ENCODE results near the gene TAGLN2.

Gene TAGLN2

GRCh38 chr1:159924791-159925718 lies at the start of gene TAGLN2:
TAGLN2 (minus strand) TSS chr1:159925507; CDS start chr1:159920509, 4,998 bp downstream.
- peak; percentile 88 for DNase-seq

- no peak for DNase-seq
These were observed 49.2 kb upstream of the TAGLN2 start for GRCh38 chr1:159974350-159974965.

DNA sequence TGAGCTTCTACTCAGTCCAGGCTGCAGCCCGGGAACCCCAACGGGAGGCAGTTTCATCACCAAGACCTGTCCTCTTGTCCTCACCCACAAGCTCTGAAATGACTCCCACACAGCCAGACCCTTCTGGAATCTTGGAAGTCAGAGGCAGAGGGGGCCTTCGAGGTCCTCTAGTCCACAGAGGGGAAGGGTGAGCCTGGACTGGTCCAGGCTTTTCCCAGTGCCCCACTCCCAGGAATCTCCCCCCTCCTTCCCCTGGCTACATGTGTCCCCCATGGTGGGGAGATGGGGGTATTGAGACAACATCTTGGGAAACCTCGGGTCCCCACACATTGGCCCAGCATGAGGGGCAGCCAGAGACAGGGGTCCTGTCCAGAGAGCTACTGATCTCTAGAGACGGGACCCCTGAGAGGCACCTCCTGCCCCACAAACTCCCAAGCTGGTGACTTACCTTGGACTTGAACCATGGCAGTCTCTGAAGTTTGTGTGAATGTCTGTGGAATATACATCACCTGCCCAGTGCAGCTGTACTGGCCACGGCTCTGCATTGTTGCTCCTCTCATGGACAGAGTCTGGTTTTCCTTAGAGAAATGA lies 48.1 kb upstream of the TAGLN2 start:
- no peak for DNase-seq

GRCh38 chr1:159972443-159973205 lies 47.3 kb upstream of the TAGLN2 start:
- no peak for DNase-seq

DNA sequence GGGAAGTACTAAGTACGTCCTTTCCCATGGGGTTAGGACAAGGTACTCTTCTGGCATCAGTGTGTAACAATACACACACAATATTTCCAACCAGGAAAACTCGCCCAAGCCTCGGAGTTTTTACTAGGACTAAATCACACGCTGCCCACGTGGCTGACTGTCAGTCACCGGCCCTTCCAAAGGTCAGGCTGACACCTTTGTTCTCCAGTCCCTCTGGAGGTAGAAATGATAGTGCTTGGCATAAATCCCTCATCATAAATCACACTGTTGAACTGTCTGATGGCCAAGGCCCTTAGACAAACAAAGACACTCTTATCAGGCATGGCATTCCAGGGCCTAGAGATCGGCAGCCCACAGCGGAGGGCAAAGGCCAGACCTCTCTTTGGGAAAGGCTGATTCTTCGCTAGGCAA lies 45.6 kb upstream of the TAGLN2 start:
- no peak for DNase-seq

GRCh38 chr1:159968901-159969300 lies 43.6 kb upstream of the TAGLN2 start:
- DNase-seq = no peak

GRCh38 chr1:159965263-159965662 lies 40.0 kb upstream of the TAGLN2 start:
- no peak for DNase-seq

DNA sequence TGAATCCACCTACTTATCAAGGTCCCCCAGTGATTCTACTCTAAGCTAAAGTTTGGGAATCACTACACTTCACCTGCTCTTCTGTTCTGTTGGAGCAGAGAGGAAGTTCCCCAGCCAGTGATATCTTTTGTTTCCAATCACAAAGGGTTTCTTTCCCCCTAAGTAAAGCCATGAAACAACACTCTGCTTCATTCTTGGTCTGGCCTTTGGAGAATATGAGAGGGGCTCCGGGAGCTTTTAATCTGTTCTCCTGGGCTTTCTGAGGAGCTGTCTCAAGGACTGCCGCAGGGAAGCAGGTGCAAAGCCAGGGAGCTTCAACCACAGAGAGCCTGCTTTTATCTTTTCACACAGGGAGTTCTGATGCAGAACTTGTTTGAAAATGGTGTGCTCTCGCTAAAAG lies 38.8 kb upstream of the TAGLN2 start:
- DNase-seq = no peak

DNA sequence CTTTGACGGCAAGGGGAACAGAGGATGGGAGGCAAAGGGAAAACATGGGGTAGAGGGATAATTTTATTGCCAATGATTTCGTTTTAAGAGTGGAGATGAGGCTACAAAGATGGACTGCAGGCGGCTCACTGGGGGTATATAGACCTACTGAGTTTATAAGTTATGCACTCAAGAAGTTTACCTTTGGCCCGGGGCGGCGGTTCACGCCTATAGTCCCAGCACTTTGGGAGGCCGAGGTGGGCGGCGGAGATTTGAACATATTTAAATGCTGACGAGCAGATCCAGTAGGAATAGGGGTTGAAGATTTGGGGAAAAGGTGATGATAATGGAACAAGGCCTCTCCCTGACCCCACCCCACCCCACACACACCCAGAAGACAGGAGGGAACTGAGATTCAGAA lies 36.9 kb upstream of the TAGLN2 start:
- no peak for DNase-seq

GRCh38 chr1:159961636-159962035 lies 36.3 kb upstream of the TAGLN2 start:
- DNase-seq = no peak

- no peak for DNase-seq
These were observed 35.5 kb upstream of the TAGLN2 start for GRCh38 chr1:159960721-159961381.

DNA sequence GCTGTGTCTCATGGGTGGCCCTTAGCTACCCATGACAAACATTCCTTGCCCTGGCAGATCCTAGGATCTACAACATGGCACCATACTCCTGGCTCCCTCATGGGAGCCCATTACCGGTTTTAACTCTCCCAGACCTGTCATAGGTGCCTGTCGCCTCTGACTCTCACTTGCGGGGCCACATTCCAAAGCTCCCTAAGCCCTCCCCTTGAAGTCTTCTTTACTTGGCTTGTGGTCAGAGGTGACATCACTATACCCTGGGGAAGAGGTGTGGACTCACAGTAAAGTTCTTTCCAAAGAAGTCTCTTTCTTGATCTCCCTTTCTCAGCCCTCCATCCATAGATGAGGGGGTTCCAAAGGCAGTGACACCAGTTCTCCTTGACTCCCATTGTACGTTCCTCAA lies 34.1 kb upstream of the TAGLN2 start:
- DNase-seq = no peak

GRCh38 chr1:159958719-159959380 lies 33.5 kb upstream of the TAGLN2 start:
- no peak for DNase-seq

GRCh38 chr1:159957824-159958268 lies 32.5 kb upstream of the TAGLN2 start:
- no peak for DNase-seq

DNA sequence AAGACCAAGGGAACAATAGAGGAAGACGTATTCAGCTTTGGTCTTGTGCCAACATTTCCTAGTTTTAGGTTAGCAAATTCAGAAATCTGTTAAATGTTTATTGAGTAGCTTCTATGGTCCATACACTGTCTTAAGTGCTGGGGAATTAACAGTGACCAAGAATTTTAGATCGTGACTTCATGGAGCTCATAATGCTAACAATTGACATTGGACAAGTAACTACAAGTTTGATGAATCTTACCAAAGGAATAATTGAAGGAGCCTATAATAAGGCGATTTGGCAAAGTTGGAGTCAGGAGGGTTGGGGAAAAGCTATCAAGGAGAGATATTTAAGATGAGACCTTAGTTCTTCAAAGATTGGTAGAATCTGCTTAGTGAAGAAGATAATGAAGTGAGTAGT lies 30.1 kb upstream of the TAGLN2 start:
- no peak for DNase-seq

- no peak for DNase-seq
These were observed 28.5 kb upstream of the TAGLN2 start, which contains the start of gene SLAMF9 for GRCh38 chr1:159953536-159954515. SLAMF9 (minus strand) TSS chr1:159954237; CDS start chr1:159954137, 100 bp downstream.

DNA sequence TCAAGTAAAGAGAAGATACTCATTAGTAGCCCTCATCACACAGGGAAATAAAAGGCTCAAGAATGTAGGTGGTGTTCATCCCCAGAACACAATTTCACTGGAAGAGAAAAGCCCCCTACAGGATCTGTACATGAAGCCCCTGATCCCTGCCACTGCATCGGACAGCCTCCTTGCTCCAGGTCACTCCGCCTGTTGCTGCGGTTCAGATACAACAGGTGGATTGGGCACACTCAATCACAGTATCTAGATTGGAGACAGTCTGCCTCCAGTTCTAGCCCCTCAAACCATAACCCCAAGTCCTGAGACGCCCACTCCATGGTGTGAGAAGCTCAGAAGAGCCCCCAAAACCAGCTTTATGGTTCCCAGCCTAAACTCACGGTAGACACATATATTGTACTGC lies 27.6 kb upstream of the TAGLN2 start:
- no peak for DNase-seq

- DNase-seq = no peak
These were observed 26.2 kb upstream of the TAGLN2 start for GRCh38 chr1:159951551-159951950.

GRCh38 chr1:159951016-159951415 lies 25.7 kb upstream of the TAGLN2 start:
- DNase-seq = no peak

DNA sequence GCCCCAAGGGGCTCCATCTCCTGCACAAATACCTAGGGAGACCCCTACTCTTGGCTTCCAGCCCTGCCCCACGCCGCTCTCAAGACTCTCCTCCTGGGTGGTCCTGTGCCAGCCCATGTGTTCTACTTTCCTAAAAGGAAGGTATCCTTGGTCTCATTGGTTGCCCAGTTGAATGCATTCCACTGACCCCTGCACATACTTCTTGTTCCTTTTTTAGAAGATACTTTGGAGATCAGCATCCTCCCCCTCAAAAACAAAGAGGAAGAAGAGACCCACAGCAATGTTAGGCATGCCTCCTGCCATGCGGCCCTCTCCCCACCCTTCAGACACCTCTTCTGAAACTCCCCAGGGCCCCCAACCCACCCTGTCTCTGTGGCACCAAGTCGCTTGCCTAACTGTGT lies 24.7 kb upstream of the TAGLN2 start:
- no peak for DNase-seq

DNA sequence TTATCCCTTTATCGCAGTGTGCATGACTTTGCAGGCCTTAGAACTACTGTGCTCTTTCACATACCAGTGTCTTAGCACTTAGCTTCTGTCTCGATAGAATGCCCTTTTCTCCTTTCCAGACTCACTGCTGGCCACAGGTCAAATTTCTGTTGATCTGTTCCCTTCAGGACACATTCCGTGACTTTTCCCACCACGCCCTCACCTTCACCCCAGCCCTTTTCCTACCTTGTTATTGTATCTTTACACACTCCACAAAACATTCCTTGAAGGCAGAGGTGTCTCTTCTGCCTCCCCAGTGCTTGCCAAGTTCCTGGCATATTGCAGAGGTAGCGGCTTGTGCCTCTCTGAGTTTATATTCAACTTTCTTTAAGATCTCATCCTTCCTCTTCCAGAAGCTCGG lies 23.8 kb upstream of the TAGLN2 start:
- no peak for DNase-seq
